ENCODE results near the gene BICRA.
"Not testable (repeated sequence)": the region's sequence is repeated elsewhere in the genome, so short reads cannot be mapped to it uniquely, and the experiment has no call there.

Gene BICRA

DNA sequence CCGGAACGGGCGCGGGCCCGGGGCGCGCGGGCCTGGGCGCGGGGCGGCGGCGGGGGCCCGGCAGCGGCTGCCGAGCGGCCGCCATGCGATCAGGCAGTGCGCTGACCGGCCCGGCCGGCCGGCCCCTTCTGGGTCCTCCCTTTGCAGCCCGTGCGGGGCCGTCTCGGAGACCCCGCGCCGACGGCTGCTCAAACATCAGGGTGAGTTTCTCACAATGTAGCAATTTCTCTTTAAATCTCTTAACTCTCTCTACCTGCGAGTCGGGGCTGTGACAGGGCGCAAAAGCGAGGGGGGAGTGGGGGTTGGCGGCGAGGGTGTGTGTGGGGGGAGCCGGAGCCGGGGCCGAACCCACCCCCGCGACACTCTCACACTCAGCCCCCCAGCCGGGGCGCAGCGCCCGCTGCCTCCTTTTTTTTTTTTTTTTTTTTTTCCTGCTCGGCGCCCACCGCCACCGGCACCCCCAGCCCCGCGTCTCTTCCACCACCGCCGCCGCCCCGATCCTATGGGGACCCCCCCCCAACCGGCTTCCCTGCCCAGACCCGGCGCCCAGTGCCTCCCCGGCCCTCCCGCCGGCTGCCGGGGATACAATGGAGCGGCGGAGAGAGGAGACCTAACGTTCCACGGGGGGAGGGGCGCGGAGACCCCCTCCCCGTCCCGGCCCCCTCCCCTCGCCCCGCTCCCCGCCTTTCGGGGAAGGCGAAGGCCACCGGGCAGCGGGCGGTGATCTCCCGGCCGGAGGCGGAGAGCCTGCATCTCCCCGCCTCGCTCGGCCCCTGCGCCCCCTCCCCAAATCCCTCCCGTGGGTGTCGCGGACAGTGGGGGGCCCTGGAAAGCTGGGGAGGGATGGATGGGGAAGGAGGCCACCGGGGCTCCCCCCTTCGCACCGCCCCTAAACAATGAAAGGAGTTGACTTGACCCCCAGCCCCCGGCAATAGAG lies at the start of gene BICRA:
TSS of gene BICRA (plus strand) at position 166 of the 937 bp plus-strand sequence. CDS start 64,441 bp downstream, outside the sequence.
- DNase-seq (ENCODE audit: low spot score) = peak; percentile 73

DNA sequence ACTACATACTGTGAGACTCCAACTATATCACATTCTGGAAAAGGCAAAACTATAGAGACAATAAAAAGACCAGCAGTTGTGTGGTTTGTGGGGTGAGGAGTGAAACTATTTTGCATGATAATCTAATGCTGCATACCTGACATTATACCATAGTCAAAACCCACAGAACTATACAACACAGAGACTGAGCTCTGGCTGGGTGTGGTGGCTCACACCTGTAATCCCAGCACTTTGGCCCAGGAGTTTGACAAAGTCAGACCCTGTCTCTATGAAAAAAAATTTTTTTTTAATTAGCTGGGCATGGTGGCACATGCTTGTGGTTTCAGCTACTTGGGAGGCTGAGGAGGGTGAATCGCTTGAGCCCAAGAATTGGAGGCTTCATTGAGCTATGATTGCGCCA lies 47.9 kb upstream of the BICRA start:
- DNase-seq (ENCODE audit: low spot score) = no peak

GRCh38 chr19:47561440-47562057 lies 47.4 kb upstream of the BICRA start:
- no peak for DNase-seq (ENCODE audit: low spot score)

DNA sequence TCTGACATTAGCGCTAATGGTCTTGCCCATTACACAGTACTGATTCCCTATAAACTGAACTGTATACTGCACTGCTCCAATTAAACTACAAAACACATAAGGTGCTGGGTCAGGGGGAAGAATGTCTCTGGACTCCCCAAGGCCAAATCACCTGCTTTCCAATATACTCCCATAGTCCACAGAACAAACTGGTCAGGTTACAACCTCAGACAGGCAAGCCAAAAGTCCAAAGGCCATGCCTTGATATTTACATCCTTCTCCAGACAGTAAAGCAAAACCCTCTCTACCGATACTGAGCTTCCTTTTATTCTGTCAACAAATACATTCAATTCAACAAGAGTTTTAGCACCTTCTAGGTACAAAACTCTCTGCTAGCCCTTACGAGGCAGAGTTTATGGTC lies 44.9 kb upstream of the BICRA start:
- no peak for DNase-seq (ENCODE audit: low spot score)

DNA sequence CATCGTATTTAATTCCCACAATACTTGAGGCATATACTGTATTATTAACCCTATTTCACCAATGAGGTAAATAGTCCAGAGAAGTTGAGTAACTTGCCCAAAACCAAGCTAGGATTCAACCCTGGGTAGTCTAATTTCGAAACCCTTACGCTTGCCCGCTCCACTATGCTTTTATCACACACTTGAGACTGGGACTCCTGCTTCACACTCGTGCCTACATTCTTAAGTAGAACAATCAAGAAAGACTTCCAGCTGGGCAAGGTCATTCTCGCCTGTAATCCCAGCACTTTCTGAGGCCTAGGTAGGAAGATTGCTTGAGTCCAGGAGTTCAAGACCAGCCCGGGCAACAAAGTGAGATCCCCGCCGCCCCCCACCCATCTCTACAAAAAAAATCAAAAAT lies 39.6 kb upstream of the BICRA start:
- no peak for DNase-seq (ENCODE audit: low spot score)

- DNase-seq (ENCODE audit: low spot score) = no peak
Measured at GRCh38 chr19:47572635-47573034, 36.3 kb upstream of the BICRA start.

DNA sequence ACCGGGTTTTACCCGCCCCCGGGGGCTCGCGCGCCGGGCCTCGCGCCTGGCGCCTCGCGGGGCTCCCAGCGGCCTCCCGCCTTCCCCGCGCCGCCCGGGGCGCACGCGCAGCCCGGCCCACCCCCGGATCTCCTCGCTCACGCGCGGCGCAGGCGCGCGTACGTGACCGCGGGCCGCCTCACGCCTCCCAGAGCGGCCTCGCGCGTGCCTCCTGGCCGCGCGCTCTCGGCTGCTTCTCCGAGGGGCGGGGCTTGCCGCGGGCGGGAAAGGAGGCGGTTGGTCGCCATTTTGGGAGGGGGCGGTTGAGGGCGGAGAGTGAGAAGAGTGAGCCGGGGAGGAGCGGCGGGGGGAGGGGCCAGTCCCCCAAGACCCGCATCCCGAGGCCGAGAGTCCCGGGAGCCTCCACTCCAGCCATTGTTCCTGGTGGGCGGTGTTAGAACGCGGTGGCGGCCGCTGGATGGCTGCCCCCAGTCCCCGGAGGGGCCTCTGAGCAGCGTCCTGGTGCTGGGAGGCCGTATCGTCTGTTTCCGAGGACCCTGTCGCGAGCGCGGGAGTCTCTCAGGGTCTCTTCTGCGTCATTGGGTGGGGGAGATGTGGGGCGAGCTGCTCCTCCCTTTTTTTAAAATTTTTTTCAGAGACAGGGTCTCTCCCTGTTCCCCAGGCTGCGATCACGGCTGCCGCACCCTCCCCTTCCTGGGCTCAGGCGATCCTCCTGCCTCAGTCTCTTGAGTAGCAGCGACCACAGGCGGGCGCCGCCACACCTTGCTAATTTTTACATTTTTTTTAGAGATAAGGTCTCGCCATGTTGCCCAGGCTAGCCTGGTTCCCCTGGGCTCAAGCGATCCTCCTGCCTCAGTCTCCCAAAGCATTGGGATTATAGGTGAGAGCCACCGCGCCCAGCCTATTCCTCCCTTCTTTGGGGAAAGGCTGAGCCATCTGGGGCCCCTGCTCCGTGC lies 35.6 kb upstream of the BICRA start, which contains the start of gene ZNF541:
TSS of gene ZNF541 (minus strand) at position 78 of the 956 bp plus-strand sequence. CDS start 17,292 bp downstream, outside the sequence.
- peak; percentile 52 for DNase-seq (ENCODE audit: low spot score)

- DNase-seq (ENCODE audit: low spot score) = no peak
Measured at GRCh38 chr19:47580397-47580796, 28.5 kb upstream of the BICRA start.

DNA sequence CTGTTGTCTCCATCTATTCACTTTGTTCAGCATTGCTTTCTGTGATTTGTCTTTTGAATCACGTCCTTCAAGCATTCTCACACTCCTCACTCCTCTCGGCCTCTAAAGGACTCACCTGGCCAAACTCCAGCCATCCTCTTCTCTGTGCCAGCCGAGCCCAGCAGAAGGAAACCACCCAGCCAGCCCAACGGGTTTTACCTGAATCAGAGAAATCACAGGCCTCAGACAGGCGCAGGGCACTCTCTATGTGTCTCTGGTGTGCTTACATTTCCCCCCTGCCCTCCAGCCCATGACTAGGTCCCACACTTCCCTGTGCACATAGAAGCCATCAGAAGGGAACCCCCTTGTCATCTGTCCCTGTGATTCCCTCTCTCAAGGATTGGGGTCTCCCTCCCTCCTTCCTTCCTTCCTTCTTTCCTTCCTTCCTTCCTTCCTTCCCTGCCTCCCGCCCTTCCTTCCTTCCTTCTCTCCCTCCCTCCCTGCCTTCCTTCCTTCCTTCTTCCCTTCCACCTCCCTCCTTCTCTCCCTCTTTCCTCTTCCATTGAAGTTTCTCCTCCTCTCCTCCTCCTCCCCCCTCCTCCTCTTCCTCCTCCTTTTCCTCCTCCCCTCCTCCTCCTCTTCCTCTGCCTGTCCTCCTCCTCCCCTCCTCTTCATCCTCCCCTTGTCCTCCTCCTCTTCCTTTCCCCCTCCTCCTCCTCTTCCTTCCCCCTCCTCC lies 27.2 kb upstream of the BICRA start:
- DNase-seq (ENCODE audit: low spot score) = no peak

DNA sequence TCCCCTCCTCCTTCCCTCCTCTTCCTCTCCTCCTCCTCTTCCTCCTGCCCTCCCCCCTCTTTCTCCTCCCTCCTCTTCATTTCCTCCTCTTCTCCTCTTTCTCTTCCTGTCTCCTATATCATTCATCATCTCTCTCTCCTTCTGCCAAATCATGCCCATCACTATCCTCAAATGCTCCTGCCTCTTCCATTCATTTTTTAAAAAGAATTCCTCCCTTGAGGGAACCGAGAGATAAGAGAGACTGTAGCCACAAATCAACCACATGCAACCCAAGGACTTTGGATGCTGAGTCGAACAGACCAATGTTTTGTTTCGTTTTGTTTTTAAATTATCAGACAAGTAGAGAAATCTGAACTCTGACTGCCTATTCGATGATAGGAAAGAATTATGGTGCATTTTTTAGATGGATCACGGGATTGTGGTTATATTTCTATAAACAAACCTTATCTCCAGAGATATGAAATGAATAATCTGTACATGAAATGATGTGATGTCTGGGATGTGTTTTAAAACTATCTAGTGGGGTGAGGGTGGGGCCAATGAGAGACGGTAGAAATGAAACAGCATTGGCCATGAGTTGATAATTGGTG lies 26.5 kb upstream of the BICRA start:
- DNase-seq (ENCODE audit: low spot score) = no peak

DNA sequence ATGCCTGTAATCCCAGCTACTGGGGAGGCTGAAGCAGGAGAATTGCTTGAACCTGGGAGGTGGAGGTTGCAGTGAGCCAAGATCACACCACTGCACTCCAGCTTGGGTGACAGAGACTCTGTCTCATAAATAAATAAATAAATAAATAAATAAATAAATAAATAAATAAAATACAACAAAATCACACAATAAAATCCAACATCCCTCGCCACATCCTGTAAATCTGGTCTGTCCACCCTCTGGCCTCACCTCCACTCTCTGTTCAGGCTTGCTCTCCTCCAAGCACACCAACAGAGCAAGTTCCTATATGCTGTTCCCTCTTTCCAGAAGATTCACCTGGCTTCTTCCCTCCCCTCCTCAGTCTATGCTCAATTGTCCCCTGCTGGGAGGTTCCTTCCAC lies 25.8 kb upstream of the BICRA start:
- not testable (repeated sequence) for DNase-seq (ENCODE audit: low spot score)

DNA sequence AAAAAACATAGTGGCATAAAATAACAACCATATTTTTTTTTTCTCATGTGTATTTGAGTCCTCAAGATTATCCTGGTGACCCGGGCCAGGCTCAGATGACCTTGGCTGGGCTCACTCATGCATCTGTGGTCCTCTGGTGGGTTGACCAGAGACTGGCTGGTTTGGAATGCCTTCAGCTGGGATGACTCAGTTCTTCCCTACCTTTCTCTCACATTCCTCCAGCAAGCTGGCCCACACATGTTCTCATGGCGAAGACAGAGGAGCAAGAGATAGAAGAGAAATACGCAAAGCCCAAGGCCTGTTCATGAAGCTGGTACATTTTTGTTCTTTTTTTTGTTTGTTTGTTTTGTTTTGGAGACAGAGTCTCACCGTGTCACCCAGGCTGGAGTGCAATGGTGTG lies 21.6 kb upstream of the BICRA start:
- DNase-seq (ENCODE audit: low spot score) = no peak

DNA sequence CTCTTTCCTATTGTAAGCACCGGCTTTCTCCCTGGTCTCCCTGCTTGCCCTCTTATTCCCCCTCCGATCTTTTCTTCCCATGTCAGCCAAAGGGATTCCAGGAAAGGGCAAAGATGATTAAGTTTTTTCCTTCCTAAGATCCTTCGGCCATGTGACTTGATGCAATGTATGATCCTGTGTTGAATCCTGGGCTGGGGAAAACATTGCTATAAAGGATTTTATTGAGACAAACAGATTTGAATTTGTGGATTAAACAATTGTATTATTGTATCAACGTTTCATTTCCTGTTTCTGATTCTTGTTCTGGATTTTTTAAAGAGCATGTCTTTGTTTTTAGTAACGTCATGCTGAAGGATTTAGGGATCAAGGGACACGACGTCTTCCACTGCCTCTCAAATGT lies 19.1 kb upstream of the BICRA start:
- no peak for DNase-seq (ENCODE audit: low spot score)

DNA sequence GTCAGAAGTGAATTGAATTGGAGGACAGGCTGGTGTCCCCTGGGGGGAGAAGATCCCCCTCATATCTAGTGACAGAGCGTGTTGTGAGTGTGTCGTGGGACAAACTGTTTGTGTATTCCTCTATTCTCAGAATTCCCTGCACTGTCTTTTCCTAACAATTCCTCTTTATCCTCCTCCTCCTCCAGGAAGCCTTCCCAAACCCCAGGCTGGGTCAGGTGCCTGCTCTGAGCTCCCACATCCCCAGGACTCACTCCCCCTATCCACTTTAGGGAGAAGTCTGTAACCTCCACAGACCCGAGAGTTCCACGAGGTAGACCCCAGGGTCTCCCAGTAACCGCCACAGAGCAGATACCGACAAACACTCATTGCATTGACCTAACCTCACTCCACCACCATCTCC lies 15.1 kb upstream of the BICRA start:
- DNase-seq (ENCODE audit: low spot score) = no peak

DNA sequence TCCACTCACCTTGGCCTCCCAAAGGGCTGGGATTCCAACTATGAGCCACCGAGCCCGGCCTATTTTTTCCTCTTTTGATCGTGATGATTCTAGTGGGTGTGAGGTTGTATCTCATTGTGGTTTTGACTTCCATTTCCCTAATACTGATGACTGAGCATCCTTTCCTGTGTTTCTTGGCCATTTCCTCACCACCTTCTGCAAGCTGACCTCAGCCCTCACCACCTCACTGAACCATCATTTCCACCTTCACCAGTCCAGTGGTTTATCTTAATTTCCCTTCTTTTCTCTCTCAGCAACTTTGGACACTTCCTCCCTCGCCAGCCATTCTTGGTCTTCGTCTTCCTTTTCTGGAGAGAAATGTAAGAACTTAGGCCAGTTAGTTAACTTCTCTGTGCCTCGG lies 13.0 kb upstream of the BICRA start:
- peak; percentile 14 for DNase-seq (ENCODE audit: low spot score)

DNA sequence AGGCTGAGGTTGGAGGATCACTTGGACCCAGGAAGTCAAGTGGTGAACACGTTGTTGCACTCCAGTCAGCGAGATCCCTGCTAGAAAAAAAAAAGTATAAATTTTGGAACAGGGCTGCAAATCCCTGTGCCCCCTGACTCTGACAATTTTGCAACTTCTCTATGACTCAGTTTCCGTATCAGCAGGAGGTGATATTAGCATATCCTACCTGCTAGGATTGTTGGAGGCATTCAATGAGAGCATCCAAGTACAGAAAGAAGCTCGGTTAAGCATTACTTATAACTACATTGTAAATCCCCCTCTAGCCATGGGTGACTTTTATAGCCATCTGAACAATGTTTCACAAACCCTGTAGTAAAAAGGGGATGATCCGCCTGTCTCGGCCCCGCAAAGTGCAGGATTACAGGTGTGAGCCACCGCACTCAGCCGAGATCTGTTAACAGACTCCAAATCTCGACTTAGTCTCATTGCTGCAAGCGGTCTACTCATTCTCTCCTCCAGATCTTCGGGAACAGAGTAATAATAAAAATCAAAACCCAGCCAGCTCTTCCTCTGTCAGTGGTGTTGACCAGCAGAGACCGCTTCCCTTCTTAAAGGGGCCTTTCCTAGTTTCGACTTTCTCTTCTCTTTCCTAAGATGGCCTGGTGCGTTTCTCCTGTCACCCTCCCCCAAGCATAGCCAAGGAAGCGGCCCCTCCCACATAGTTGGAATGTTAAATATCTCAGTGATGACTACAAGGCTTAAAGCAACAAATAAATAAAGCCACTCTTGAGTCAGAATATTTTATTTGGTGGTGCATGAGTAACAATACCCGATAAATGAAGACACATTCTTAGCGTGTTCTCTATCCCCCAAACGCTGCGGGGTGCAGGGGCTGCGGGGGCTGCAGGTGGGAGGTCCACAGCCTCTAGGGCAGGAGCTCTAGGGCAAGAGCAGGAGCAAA lies 10.3 kb upstream of the BICRA start:
- DNase-seq (ENCODE audit: low spot score) = no peak

DNA sequence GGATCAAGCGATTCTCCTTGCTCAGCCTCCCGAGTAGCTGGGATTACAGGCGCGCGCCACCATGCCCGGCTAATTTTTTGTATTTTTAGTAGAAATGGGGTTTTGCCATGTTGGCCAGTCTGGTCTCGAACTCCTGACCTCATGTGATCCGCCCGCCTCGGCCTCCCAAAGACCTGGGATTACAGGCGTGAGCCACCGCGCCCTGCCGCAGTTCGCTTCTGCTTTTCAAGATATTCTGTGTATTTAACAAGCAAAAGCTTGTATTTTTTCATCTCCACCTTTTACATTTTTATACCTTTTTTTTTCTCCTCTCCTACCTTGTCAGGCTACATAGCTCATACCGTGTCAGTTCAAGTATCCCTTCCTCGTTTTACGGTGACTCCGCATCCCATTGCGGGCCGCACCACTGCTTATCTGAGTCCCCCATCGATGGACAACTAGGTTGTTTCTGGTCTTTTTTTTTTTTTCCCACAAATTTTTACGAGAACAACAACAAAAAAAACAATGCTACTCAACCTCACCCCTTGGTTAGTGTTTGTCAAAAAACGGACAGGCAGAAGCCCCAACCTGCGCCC lies 9.2 kb upstream of the BICRA start:
- DNase-seq (ENCODE audit: low spot score) = not testable (repeated sequence)

- peak; percentile 100 for DNase-seq (ENCODE audit: low spot score)
Measured at GRCh38 chr19:47600246-47601179, 8.4 kb upstream of the BICRA start.
